Right lobe of liver (tissue), 6 donors: ENCODE measurements around the gene REG4. TPM values are rescaled to one million over a fixed set of nuclear protein-coding genes. Genes with fewer than 3 reads are reported as not detected.
A peak's percentile ranks its signal among the peaks of the same experiment; 100 is the strongest.
"Not testable (repeated sequence)": the region's sequence is repeated elsewhere in the genome, so short reads cannot be mapped to it uniquely, and the experiment has no call there.

Experiments
- ATAC-seq, 4 donors: fragments of 200-7000 bp; cut with Tn5 transposase; one replicate each; pipeline ENCODE4 v1.9.1; 2020; ENCODE audit warnings: mild to moderate bottlenecking in 4 of 4, moderate library complexity in 4 of 4
- DNase-seq, 3 donors: peaks; one replicate each; pipeline ENCODE4 v3.0.0-alpha.2; 2020
- H3K27ac ChIP-seq, 3 donors: fragments of 200-600 bp; one replicate each; pipeline ENCODE4 v1.8.0; 2022
- H3K27me3 ChIP-seq, 2 donors: fragments of 200-600 bp; one replicate each; pipeline ENCODE4 v1.8.0; 2022
- H3K36me3 ChIP-seq, 4 donors: fragments of 200-600 bp; sonication (generic) in 1 of 4; one replicate each; pipeline versions ENCODE4 v1.5.1 to v1.8.0; 2017 to 2022; ENCODE audit warnings: control low read depth in 1 of 4
- H3K4me1 ChIP-seq, 4 donors: fragments of 200-600 bp; sonication (generic) in 1 of 4; one replicate each; pipeline versions ENCODE4 v1.5.1 to v1.8.0; 2017 to 2022; ENCODE audit warnings: control low read depth in 1 of 4
- H3K4me3 ChIP-seq, 3 donors: fragments of 200-600 bp; one replicate each; pipeline ENCODE4 v1.8.0; 2022
- H3K9me3 ChIP-seq, 4 donors: fragments of 200-600 bp; sonication (generic) in 1 of 4; one replicate each; pipeline versions ENCODE4 v1.5.1 to v1.8.0; 2017 to 2022; ENCODE audit warnings: control low read depth in 1 of 4
- POLR2A ChIP-seq: fragments of 450-650 bp; IDR thresholded peaks from one replicate; pipeline ENCODE4 v1.6.1; 2017; ENCODE audit warnings: antibody characterized with exemption, mild to moderate bottlenecking
- WGBS: methylation state at CpG from one replicate; pipeline ENCODE4 v1.1.6; 2018; ENCODE audit warnings: low coverage, low lambda C conversion rate; ENCODE audit not compliant: insufficient coverage; ENCODE audit errors: missing lambda C conversion rate; 5-methylcytosine and 5-hydroxymethylcytosine counted together
- intact Hi-C, 2 donors: fragments of 100-400 bp; cut with DNase I; formaldehyde crosslinking; loops; one replicate each; pipeline versions ENCODE4 v1.11.2 to v1.14.1; 2022
- total RNA-seq, 6 experiments: library from RNA; depleted of rRNA in 2 of 6; stranded (reverse); fragments of >200 nt in 2 of 6; fragmentation: NEBNext Ultra II Directional in 3 of 6; extraction: Animal tissue kit (Norgen Biotek cat#: 25700) in 3 of 6; gene quantifications; one replicate each; pipeline versions ENCODE4 v1.1.0 to v1.2.4, GENCODE V29; 2016 to 2023
- TF ChIP-seq, protein P1 (sequence below), 4 donors: fragments of 200-600 bp in 3 of 4; fragments of 450-650 bp in 1 of 4; IDR thresholded peaks; one replicate each; pipeline versions ENCODE4 v1.5.1 to v1.8.0; 2016 to 2022; ENCODE audit warnings: antibody characterized with exemption in 4 of 4, mild to moderate bottlenecking in 2 of 4
- donor health status: DM: no; HTN: yes; CAD: no.
- donor health status: DM: no; HTN: no; CAD: no.
- donor health status: DM: no; HTN: no; CAD: no.
- donor health status: DM: no; HTN: yes; CAD: no.
- donor health status: DM: no; HTN: yes; CAD: no.

REG4 gene
- total RNA-seq, 6 experiments from 2014 or later, result 0.20 TPM; not detected in 5

DNA sequence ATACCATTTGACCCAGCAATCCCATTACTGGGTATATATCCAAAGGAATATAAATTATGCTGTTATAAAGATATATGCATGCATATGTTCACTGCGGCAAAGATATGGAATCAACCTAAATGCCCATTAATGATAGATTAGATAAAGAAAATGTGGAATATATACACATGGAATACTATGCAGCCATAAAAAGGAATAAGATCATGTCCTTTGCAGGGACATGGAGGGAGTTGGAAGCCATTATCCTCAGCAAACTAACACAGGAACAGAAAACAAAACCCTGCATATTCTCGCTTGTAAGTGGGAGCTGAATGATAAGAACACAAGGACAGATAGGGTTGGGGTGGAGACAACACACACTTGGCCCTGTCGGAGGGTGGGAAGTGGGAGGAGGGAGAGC is 19.8 kb upstream of the REG4 start:
- Histone ChIP-seq H3K36me3 (no peaks in the 10 kb centered on the region), H3K27ac (no peak overlapping the region), H3K4me3 (no peak overlapping the region), H3K9me3 (no peaks in the 10 kb centered on the region), H3K4me1 (no peaks in the 10 kb centered on the region), H3K27me3 (no peaks in the 10 kb centered on the region)
- 84% methylated on average over 2 of the region's 3 CpGs for WGBS
- intact Hi-C loops, result no loop called here
- no peak for TF ChIP-seq POLR2A
- TF ChIP-seq, protein P1, sequence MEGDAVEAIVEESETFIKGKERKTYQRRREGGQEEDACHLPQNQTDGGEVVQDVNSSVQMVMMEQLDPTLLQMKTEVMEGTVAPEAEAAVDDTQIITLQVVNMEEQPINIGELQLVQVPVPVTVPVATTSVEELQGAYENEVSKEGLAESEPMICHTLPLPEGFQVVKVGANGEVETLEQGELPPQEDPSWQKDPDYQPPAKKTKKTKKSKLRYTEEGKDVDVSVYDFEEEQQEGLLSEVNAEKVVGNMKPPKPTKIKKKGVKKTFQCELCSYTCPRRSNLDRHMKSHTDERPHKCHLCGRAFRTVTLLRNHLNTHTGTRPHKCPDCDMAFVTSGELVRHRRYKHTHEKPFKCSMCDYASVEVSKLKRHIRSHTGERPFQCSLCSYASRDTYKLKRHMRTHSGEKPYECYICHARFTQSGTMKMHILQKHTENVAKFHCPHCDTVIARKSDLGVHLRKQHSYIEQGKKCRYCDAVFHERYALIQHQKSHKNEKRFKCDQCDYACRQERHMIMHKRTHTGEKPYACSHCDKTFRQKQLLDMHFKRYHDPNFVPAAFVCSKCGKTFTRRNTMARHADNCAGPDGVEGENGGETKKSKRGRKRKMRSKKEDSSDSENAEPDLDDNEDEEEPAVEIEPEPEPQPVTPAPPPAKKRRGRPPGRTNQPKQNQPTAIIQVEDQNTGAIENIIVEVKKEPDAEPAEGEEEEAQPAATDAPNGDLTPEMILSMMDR (IDR thresholded peaks at IDR 0.05), result no peak
- no peak for ATAC-seq
- no peak for DNase-seq

DNA sequence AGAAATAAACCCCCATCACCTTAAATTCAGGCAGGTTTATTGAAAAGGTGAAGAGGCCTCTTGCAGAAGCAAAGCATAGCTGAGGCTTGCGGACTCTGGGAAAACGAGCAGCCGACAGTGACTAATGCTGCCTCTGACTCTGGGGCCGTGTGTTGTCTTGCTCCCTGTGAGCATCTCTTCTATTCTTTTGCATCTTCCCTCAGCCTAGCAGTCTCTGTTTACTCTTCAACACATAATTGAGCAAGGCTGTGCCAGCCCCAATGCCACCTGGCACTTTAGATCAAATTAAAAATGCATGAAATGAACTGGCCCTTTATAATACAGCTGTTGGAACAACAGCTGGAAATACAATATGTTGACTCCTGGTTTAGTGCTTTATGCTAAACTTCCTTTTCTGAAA is 18.4 kb upstream of the REG4 start:
- ATAC-seq, result no peak
- Histone ChIP-seq H3K27ac (no peak overlapping the region), H3K27me3 (no peaks in the 10 kb centered on the region), H3K9me3 (no peaks in the 10 kb centered on the region), H3K4me1 (no peaks in the 10 kb centered on the region), H3K36me3 (no peaks in the 10 kb centered on the region), H3K4me3 (no peak overlapping the region)
- WGBS, result 76% methylated on average over 4 of the region's 4 CpGs
- DNase-seq, result no peak
- intact Hi-C loops, result no loop called here
- TF ChIP-seq, protein P1 (IDR thresholded peaks at IDR 0.05), result no peak
- no peak for TF ChIP-seq POLR2A

DNA sequence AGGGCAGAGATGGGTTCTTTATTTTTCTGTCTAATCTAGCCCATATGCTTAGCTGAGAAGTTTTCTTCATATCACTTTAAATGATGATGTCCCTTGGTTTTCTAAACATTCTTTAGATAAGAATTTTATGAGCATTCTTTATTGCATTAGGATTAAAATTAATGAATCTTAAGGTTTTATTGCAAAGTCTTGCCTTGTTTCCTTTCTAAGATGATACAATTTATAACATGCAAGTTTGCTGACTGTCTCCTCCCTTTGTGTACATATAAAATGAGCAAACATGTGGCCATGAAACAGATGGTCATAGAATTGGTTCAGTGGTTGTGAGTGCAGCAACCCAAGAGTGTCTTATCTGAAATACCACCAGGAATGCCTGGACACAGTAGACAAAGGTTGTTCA is 17.7 kb upstream of the REG4 start:
- ATAC-seq, H3K4me3 ChIP-seq, H3K4me1 ChIP-seq, DNase-seq, H3K27ac ChIP-seq, H3K36me3 ChIP-seq, intact Hi-C loops, H3K9me3 ChIP-seq, H3K27me3 ChIP-seq: not testable (repeated sequence)

DNA sequence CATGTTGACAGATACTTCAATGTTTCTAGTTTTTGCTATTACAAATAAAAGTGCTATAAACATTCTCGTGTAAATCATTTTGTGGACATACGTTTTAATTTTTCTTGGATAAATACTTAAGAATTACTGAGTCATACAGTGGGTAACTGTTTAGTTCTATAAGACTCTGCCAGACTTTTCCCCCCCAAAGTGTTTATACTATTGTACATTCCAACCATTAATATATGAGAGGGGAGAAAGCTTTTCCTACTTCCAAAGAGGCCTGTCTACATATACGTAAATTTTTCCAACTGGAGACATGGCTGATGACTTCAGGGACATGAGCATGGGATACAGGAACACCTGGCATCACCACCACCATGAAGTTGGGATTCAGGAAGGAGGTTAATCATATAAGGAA is 17.0 kb upstream of the REG4 start:
- Histone ChIP-seq H3K4me3 (no peak overlapping the region), H3K27me3 (no peaks in the 10 kb centered on the region), H3K9me3 (no peaks in the 10 kb centered on the region), H3K27ac (no peak overlapping the region), H3K4me1 (no peaks in the 10 kb centered on the region), H3K36me3 (no peaks in the 10 kb centered on the region)
- intact Hi-C loops, result no loop called here
- 81% methylated on average over 3 of the region's 3 CpGs for WGBS
- ATAC-seq (no peak), DNase-seq (no peak)
- TF ChIP-seq POLR2A, result no peak
- TF ChIP-seq, protein P1 (IDR thresholded peaks at IDR 0.05), result no peak

DNA sequence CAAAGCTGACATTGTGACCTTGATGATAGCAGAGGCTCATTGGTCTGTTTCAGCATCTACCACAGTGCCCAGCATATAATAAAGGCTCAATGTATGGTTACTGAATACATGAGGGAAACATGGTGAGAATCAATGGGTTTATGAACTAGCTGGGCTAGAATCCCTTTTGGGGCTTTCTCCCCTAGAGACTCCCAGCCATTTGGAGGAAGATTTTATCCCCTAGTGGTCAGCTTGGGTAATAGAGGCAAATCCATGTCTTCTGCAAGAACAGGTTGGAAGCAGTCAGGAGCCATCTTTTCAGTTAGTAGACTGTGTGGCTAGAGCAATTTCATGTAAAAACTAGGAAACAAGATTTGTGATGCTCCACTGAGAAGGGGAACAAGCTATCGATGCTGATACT is 15.8 kb upstream of the REG4 start:
- intact Hi-C loops, result no loop called here
- no peak for DNase-seq
- H3K4me1 ChIP-seq, result no peaks in the 10 kb centered on the region
- H3K4me3 ChIP-seq, result no peak overlapping the region
- TF ChIP-seq, protein P1 (IDR thresholded peaks at IDR 0.05), result peak; percentile 9 to 33 (median 19)
- TF ChIP-seq POLR2A, result no peak
- H3K36me3 ChIP-seq, result no peaks in the 10 kb centered on the region
- H3K27ac ChIP-seq, result no peak overlapping the region
- H3K9me3 ChIP-seq, result no peaks in the 10 kb centered on the region
- no peaks in the 10 kb centered on the region for H3K27me3 ChIP-seq
- ATAC-seq, result peak in 1 of 4 donors; percentile 17
- 50% methylated on average over 1 of the region's 1 CpG for WGBS
